Dedifferentiated amniotic fluid mesenchymal stem cell (primary cell): ENCODE results near the gene POU4F3.

Experiments used
- DNase-seq: peaks from one replicate; pipeline ENCODE4 v3.0.0-alpha.2; 2016; ENCODE audit errors: extremely low spot score

POU4F3 gene

DNA sequence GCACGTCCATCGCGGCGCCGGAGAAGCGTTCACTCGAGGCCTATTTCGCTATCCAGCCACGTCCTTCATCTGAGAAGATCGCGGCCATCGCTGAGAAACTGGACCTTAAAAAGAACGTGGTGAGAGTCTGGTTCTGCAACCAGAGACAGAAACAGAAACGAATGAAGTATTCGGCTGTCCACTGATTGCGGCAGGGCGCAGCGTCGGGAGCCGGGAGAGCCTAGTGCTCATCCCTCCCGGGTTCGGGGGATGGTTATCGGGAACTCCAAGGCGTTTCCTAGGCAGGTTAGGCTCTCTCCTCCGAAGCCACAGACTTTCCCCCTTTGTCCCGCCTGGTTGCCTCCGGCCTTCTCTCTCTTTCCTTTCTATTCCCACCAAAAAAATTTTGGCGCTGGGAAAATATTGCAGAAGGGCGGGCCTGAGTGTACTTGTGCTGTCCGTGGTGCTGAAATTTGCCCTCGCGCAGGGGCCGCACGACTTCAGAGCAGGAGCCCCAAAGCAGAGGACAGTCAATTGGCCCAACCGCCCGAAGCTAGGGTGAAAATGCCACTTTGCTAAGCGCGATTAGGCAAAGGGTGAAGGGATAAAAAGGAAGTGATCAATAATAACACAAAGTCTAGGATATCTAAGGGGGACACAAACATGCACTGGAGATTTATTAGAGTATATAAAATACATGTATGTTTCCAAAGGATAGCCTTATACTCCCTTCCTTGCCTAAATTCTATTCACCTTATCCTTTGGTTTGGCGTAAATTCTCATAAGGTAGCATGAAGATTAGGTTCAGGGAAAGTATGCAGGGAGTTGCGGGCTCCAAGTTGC, 1.8 kb downstream of the POU4F3 start:
- peak; percentile 54 for DNase-seq

DNA sequence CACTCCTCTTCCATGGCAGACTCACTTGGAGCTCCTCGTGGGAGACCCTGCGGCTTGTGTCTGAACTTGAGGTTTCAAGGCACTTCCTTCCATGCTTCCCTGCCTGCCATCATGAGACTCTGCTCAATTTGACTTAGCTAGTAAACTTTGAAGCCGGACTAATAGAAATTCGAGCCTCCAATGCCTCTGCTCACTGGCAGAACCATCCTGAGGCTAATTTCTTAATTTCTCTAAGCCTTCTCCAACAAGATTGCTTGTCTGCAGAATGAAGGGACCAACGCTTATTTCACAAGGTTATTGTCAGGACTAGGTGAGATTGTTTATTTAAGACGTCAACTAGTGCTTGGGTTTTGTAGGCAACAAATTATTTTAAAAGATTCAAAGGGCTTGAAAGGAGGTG, 3.2 kb downstream of the POU4F3 start:
- no peak for DNase-seq

DNA sequence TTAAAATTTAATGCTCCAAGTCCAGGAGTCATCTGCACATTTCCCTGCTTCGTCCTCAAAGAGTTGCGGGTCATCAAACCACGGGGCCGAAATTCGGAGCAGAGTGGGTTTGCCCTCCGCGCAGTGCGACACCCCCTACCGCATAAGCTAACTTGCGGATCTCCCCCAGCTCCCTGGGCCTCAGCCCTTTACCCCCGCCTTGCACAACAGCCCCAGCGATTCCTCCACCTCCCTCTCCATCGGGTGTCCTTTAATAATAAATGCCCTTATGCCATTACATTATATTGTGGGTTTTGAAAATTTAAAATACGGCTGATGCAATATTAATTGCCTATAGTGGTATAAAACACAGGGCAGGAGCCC, 3.9 kb downstream of the POU4F3 start:
- DNase-seq: no peak

DNA sequence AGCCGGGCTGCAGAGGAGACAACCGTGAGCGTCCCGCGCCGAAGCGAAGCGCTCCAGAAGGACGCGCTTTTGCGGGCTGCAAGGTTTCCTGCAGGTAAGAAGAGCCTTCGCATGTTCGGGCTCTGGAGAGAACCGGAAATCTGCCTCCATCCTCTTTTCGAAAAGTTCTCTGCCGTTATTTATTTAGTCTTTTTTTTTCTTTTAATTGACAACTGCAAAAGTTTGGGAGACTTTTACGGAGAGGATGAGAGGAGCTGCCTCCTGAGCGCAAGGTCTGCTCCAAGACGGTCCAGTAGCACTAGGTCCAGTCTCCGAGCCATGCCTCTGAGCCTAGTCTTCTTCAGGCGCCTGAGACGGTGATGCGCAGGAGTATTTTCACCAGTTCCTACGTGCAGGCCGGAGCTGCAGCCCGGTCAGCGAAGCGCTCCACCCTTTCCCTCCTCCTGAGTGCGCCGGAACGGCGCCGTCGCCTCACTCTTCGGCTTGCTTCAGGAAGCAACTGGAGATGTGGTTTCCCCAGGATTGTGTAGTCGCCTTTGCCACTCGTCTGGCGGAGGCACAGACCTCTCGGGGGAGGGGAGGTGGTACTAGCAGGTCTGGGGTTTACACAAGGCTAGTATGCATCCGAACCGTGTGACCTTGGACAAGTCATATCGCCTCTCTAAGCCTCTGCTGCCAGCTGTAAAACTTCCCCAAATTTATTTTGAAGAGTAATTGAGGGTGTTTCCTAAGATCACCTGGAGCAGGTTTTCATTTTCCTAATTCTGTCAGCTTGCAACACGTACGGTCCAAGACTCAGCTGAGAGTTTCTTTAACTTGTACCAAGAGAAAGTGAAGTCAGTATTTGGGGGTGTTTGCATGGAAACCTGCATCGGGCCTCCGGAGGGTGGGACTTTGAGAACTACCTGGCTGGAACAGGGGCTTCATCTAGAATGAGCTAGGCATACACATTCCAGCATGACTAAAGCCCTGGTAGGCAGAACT, 4.5 kb downstream of the POU4F3 start:
- DNase-seq: no peak

DNA sequence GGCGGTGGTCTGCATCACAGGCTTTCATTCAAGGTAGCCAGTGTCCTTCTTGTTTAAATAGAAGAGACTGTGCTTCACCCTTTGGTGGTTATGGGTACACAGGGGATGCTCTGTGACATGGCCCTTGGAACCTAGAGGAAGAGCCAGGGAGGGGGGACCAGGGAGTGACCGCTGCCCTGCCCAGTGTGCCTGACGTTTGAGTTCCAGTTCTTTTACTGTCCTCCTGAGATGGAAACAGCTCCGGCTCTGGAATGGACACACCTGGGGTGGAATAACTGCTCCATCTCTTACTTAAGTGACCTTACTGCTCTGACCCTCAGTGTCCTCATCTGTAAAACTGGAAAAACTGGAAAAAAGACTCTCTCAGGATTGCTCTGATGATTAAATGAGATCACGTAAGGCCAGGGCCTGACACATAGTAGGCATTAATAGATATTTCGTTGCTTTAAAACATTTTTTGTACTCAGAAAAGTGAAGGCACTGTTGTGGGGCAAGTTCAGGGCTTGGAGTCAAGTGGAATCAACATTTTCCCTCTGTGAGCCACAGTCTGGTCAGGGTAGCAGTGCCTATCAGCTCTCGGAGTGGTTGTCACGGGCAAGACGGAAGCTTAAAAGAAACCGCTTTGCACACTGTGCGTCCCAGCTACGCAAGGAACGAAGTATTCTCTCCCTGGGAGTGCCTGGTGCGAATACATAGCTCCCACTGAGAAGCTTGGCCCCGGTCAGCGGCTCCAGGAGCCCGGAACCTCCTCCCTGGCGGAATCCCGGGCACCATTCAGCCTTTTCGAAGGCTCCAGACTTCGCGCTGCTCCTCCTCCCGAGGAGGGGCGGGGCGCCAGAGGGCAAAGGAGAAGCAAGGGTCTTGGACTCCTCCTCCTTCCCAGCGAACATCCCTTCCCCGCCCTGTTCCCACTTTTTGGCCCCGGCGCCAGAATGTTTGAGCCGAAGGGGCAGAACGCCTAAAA, 5.8 kb downstream of the POU4F3 start:
- DNase-seq: no peak

DNA sequence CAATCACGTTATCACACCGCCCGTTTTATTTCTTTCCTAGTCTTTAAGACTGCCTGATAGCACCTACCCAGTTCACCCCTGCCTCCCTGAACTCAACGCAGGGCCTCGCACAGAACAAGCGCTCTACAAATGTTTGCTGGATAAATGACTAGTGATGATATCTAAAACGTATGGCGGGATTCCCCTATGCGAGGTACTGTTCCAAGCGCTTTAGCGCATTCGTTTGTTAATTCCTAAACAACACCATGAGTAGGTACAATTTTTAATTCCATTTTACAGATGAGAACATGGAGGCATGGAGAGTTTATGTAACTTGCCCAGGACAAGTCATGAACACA, 6.6 kb downstream of the POU4F3 start:
- no peak for DNase-seq

DNA sequence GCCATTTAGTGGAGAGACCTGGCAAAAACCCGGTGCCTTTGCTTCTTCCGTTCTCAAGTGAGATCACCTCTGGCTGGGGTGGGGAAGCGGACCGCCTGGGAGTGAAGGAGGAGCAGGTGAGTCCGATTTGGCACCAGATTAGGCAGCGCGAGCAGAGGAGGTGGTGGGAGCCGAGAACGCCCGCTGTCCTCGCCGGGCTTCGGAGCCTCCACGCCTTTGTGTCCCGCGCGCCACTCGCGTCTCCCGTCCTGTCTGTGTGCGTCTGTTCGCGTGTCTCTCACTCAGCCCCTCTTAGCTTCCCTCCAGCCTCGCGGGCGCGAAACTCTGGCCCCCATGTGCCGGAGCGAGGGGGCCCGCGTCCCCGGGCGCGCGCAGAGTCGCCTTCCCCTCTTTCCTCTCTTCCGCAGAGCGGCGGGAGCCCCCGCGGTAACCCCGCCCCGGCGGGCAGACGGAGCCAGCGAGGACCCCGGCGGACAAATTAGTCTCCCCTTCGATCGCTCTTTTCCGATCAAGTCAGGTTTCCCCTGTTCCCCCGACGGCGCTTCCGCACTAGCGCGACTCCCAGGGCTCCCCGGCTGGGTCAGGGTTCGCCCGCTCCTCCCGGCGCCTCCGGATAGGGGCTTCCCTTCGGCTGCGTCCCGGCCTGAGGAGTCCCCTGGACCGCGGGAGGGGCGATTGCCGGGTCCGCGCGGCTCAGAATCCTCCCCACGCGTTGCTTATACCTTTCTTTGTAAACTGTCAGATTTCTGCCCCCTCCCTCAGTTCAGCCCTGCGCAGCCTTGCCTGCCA, 7.1 kb downstream of the POU4F3 start:
- DNase-seq: no peak

DNA sequence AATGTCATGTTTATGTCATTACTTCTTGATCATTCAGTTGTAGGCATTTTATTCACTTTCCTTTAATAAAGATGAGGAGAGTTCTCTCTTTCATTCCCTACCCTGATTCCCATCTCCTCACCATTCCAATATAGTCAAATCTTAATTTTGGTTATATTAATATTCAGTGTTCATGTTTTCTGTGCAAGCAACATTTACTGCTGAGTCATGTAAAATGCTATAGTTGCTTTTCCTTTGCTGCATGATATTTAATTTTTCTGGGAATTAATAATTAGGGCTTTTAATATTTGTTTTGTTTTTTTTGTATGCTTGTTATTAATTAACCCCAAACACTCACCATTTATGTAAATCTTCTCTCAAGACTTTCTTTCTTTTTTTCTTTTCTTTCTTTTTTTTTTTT, 18.5 kb downstream of the POU4F3 start:
- DNase-seq: no peak

DNA sequence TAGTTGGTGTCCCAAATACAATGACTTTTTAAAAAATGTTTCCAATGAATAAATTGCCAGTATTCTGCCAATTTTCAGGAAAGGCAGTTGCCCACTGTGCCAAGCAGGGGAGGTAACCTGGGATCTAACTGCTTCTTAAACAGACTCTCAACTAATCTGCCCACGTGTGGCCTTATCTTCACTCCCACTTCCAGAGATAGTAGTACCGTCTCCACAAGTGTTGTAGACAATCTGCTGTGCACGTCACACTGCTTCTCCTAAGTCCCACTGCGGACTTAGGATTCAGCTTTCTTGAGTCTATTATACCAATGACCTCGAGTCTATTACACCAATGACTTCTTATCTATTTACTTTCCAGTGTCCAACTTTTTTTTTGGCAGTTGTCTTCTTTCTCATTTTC, 21.2 kb downstream of the POU4F3 start:
- DNase-seq: no peak

DNA sequence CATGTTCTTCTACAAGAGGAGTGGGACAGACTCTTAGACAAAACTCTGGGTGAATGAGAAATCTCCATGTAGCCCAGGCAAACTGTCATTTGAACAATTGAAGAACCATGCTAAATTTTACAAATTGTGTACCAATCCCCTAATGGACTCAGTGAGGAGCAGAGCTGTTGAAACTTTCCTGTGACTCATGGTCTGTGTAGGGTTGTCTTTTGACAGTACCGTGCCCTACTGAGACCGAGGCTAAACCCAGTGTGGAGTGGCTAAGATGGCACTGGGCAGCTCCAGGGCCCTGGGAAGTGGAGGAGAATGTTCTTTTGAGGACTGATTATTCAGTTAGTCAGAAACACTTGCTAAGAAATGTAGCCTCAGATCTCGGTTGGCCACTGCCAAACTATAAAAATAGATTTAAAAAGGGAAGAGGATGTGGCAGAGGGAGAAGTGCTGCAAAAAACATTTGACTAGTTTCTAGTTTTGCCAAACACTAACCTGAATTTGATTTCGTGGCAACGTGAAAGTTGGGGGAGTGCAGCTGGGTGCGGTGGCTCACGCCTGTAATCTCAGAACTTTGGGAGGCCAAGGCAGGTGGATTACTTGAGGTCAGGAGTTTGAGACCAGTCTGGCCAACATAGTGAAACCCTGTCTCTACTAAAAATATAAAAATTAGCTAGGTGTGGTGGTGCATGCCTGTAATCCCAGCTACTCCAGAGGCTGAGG, 24.7 kb downstream of the POU4F3 start:
- DNase-seq: no peak

DNA sequence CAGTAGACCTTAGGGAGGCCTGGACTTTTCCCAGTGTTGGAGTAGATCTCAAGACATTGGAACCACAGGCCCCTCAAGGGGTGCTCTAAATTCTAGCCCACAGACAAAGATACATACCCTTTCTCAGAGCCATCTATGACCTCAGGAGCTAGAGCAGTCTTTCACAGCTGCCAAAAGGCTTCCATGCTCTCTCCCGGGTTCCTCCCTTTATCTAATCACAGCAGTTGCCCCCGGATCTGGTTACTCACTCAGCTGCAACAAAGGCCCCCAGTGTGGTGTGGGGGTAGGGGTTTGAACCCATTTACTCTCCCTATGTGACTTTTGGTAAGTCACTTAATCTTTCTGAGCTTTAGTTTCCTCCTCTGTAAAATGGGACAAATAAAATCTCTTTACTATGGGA, 27.0 kb downstream of the POU4F3 start:
- DNase-seq: no peak

DNA sequence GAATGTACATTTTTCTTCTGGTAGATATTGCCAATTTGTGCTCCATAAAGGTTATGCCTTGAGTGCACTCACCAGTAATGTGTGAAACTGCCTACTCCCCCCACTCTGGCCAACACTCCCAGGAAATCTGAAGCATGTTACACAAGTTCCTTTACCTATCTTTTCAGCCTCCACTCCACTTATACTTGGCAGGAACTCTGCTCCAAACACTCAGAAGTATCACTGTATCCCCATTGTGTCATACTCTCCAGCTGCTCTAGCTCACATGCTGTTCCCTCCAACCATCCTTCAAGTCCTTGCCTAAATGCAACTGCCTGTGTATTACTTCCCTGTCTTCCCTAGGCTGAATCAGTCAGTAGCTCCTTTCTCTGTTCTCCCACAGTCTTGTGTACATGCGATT, 28.3 kb downstream of the POU4F3 start:
- no peak for DNase-seq

DNA sequence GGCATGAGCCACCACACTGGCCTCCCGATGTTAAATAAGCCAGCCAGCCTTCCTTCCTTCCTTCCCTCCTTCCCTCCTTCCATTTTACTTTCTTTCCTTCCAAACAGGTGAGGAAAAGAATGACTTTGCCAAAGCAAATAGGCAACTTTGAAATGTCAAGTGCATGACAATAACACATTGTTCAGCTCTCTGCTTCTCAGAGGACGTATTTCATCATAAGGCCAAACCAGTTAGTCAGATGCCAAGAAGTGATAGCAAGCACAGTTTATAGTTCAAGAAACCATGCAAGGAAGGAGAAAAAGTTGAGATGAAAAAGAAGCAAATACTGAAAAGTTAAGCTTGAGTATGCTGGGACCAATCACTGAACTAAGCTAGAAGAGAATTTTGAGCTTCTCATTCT, 29.5 kb downstream of the POU4F3 start:
- DNase-seq: no peak

DNA sequence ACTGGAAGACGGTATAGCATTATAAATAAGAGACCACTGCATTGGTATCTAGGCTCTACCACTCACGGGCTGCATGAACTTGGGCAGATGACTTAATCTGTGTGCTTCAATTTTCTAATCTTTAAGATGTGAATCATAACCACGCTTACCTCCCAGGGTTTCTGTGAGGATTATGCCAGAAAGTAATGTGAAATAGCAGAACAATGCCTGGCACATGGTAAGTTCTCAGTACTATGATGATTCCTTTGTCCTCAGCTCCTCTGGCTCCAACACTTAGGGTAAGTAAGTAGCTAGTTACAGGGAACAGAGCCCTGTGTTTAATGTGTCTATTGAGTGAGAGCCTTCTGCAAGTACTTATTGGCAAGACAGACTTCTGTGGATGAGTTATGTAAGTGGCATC, 31.1 kb downstream of the POU4F3 start:
- DNase-seq: no peak

DNA sequence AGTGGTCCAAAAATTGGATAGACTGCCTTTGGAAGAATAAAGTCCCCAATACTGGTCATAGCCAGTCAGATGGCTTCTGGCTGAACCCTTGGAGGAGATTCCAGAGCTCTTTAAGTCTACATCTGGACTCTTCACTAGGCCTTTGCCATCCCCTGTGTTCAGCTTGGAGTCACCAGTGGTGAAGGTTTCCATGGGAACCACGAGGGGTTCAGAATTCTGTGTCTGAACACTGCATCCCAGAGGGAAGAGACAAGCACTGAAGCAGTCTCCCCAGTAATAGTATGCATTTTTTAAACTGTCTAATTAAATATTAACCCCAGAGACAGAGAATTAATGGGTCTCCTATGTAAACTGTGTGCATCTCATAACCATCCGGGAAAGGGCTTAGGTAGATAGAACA, 38.2 kb downstream of the POU4F3 start:
- no peak for DNase-seq

DNA sequence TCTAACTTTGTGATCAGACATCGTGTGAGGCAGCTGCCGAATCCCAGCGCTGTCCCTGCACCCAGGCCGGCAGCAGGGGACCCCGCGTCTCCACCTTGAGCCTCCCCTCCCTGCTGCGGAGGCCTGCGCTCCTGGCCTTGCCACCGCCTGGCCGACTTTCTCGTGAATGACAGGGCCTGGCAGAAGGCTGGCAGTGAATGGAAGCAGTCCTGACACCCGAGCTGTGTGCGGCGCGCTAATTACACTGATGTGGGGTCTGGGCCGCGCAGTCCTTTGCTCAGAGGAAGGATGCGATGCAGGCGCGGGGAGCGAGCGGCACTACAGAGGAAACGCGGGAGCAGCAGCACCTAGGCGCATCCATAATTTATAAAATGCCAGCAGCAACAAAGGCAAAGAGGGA, 40.3 kb downstream of the POU4F3 start:
- DNase-seq: no peak

DNA sequence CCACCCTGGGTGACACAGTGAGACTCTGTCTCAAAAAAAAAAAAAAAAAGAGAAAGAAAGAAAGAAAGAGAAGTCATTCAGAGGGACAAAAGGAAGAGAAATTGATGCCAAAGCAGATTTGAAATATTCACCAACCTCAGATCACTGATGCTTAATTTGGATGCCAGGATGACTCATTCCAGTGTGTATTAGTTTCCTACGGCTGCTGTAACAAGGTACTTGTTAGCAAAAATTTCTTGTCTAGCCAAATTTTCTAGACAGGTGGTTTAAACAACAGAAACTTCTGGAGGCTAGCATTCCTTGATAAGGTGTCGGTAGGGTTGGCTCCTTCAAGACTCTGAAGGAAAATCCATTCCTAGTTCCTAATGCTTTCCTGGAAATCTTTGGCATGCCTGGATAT, 42.1 kb downstream of the POU4F3 start:
- no peak for DNase-seq

DNA sequence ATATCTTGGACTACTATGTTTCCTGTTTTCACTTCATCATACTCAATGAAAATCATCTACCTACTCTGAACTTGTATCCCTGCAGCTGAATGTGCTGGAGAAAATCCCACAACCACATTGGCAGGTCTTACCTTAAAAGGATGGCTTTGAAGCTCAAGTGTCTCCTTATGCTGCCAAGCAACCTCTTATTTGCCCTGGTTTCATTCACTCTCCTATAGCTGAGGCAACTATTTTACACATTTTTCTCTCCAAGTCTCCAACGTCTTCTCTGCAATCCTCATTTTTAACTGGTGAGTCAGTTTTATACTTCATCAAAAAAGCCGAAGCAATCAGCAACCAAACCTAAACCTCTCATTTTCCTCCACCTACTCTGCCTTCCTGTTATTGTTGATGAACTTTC, 49.7 kb downstream of the POU4F3 start:
- DNase-seq: peak; percentile 39

DNA sequence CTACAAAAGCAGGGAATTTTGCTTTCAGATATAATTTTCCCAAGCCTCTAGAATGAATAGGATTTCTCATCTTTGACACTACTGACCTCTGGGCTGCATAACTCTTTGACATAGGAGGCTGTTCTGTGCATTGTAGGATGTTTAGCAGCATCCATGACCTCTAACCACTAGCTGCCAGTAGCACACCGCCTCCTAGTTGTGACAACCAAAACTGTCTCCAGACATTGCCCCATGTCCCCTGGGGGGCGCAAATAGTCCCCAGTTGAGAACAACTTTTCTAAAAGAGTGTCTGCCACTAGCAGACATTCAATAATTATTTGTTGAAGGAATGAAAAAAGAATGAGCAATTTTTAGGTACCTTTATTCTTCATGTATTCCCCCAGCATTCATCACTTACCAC, 51.8 kb downstream of the POU4F3 start:
- no peak for DNase-seq
